Hematopoietic multipotent progenitor cell treated with erythropoietin and hydrocortisone succinate and interleukin-3 and kit ligand, for 6 days (in vitro differentiated cells): ENCODE results near the gene LBHD2.

ENCODE experiments used
- DNase-seq: peaks from one replicate; pipeline ENCODE4 v3.0.0-alpha.2; 2015

Gene LBHD2

DNA sequence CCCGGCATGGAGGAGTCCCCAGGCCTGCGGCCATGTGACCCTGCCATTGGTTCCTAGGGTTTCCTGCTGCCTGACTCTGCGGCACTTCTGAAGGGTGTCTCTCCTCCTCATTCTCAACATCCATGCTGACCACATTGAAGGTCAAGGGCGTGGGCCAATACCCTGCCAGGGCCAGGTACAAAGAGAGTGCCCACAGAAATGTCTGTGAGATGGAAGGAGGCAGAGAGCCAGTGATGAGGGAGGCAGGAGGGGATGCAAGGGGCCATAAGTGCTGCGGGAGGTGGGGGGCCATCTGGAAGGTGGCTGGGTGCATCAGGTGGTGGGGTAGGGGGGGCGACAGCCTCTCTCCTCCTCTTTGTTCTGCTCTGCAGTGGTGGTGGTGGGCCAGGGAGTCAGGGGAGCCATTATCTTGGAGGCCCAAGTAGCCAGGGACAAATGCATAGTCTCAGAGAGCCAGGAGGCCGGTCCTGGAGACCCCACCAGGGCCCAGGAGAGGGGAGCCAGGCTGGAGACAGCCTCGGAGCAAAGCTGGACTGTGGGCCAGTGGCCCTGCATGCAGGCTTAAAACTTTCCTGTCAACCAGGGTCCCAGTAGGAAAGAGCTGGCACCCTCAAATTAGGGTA, 13.6 kb upstream of the LBHD2 start:
- no peak for DNase-seq

DNA sequence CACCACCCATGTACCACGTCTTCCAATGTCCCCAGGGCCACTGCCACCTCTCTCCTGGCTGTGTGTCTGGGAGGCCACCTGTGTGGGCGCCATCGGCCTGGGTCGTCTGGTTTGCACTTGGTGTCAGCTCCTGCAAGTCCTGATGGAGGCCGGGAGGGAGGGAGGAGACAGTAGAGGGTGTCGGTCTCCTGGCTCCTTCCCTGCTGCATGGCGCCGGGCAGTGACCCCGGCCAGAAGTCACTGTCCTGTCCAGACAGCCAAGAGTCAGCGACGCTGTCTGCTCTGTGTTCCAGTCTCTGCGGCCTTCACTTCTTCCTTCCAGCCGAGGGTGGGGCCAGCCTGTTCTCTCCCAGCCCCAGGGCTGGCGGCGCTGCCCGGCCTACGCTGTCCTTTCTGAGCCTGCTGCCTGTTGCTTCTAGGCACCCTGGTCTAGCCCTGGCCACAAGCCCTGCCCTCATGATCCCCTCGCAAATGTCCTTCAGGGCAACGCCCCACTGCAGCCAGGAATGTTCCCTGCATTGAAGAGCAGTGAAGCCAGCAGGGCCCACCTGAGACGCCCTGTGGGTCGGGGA, 13.0 kb upstream of the LBHD2 start:
- DNase-seq: no peak

DNA sequence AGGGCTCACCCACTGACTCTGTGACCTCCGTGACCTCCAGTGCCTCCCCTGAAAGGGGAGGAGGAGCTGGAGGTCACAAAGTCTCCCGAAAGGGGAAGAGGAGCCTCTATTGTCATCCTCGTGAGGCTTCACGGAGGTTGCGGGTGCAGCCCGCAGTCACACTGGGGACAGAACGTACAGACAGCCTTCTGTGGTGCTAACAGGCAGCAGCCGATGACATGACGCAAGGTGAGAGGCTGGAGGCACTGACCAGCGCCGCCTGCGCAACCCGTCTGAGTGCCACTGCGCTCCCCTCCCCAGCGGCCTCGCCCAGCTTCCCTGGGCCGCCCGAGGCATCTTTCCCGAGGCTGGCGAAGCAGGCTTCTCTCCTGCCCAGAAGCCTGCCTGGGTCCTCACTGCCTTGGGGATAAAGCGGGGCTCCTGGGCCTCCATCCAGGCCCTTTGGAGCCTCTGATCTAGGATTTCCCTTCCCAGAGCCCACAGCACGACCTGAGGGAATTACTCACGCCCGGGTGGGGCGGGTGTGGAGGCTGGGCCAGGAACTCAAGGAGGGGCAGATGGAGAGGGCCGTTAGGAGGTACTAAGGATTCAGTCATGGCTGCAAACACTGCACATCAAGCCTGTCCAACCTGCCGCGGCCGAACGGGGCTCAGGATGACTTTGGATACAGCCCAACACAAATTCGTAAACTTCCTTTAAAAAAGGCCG, 12.3 kb upstream of the LBHD2 start:
- no peak for DNase-seq

DNA sequence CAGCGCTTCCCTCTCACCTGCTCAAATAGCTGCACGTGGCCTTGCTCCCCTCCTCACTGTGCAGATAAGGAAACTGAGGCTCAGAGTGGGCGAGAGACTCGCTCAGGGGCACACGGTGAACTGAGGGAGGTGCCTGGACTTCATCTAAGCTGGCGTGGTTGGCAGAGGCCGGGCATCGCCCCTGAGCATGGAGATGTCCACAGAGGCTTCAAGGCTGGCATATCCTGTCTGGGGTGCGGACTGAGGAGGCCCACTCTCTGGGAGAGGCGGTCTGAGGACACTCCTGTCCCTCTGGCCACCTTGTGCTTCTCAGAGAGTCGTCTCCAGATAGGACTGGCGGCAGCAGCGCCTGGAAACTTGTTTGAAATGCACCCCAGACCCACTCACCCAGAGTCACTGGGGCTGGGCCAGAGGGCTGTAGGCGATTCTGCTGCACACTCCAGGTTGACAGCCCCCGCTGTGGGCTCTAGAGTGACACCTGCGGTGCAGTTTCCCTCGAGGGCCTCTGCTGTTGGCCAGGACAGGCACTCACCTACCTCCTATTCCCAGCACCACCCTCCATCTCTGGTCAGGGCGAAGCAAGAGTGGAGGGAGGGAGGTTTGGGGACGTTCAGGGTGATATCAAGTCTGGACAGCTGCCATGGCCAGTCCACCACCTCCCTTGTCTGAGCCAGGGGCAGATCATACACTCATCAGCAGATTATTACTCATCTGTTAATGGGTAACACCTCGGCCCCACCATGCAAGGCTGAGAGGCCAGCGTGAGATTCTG, 11.2 kb upstream of the LBHD2 start:
- DNase-seq: no peak

DNA sequence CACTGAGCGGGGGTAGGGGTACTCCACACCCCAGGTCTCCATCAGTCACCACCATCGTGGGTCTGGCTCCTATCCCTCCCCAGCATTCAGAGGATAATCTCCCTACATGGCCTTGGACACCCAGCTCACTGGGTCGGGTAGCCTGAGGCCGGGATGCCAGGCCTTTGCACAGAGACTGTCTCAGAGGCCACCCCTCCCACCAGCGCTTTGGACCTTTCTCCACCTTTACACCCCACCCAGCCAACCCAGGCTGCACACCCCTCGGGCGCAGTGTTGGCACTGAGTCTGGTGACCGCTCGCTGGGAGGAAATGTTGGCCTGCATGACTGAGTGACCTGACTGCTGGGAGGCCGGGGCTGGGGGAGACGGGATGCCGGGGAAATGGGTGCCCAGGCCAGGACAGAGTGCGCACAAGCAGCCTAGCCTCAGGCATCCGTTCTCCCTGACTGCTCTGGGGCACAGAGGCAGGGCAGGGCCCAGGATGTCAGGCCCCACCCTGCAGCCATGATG, 10.6 kb upstream of the LBHD2 start:
- no peak for DNase-seq

DNA sequence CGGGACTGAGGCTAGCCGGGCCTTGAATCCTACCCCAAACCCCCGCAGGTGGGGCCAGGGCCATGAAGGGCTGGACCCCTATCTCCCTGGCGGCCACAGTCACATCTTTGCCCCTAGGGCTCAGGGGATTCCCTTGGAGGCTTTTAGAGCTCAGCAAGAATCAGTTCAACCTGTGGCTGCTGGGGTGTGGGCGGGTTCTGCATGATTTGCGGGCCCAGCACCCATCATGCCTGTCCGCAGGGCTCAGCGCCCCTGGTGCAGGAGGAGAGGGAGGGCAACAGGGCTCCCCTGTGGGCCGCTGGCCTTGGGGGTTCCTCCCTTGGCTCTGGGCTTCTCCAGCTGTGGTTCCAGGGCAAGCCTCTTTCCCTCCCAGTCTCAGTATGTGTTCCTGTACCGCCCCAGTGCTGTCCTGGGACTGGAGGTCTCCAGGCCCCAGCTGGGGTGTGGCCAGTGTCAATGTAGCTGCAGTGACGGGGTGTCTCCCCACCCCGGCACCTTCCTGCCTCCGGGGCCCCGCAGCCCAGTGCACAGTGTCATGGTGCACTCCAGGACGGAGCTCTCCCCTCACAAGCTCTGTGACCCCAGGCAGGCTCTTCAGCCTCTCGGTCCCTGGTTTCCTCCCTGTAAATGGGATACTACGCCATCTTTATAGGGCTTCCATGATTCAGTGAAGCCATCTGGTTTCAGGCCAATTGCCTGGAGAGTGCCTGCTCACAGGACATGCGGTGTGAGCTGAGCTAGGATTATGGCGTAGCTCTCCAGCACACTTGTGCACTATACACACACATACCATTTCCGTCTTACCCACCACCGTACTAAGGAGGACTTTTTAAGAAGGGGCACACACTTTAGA, 9.9 kb upstream of the LBHD2 start:
- DNase-seq: no peak

DNA sequence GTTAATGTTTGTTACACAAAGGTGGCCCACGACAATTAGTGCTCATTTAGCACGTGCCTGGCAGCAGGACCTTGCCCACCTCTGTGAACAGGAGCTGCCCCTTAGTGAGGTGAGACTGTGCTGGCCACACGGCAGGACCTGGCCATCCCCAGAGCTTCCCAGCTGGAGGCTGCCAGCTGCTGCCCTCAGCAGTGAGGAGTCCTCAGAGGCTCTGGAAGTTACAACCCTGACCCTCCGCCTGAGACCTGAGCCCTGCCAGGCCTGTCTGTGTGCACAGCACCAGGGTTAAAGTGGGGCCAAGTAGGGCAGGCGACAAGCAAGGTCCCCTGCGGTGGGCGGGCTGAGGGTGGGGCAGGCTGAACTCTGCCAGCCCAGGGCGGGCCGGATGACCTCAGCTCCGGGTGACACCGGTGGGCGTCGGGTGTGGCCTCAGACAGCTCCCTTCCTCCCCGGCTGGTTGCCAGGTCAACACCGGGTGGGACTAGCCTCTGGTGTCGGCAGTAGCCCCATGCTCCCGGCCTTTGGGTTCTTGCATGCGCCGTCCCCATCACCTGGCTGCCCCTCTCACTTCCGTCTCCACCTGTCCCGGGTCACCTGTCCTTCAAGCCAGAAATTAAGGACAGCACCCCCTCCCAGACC, 9.2 kb upstream of the LBHD2 start:
- DNase-seq: peak; percentile 87

DNA sequence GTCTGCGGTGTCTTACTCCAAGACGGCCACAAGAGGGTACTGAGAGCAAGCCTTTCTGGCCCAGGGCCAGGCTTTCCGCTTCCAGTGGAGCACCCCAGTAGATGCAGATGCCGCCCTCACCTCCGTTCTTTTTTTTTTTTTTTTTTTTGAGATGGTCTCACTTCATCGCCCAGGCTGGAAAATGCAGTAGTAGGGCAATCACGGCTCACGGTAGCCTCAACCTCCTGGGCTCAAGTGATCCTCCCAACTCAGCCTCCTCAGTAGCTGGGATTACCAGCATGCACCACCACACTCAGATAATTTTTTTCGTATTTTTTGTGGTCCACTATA, 5.6 kb upstream of the LBHD2 start:
- peak; percentile 96 for DNase-seq

DNA sequence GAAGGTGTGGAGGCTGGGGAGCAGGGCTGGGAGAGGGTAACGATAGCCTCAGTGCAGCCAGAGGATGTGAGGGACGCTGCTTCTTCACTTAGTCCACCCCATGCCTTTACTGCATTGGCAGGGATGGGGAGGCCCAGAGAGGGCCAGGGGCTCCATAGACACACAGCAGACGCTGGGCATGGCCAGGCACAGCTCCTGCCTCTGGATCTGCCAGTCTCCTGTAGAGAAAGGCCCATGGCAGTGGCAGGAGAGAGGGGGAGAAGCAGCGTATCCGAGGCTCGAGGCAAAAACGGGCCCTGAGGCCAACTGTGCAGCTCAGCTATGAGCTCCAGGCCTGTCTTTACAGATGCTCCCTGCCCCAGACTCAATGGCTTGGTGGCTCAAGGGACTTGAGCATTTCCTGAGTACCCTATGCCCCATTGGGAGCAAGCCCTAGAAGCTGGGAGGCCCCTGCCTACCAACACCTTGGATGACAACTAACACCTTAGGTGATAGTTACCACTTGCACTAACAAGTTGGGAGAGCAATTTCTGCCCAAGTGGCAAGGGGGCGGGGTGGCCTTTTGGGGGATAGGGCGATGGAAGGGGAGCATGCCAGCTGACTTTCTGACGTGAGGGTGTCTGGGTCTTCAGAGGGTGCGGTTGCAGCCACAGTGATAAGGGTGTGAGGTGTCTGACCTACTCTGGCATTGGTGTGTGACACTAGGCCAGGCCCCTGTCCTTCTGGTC, 5.0 kb upstream of the LBHD2 start:
- DNase-seq: no peak

DNA sequence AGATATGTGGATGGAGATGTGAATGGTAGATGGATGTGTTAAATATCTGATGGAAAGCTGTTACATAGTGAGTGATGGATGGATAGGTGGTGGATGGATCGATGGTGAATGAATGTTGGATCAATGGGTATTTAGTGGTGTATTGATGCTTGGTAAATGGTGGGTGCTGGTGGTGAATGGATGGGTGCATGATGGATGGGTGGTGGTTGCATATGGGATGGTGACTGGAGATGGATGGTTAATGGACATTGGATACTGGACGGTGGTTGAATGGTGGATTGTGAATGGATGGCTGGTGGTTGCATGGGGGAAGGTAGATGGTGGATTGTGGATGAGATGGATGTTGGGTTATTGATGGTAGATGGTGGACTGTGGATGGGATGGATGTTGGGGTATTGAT, 2.1 kb upstream of the LBHD2 start:
- DNase-seq: no peak

DNA sequence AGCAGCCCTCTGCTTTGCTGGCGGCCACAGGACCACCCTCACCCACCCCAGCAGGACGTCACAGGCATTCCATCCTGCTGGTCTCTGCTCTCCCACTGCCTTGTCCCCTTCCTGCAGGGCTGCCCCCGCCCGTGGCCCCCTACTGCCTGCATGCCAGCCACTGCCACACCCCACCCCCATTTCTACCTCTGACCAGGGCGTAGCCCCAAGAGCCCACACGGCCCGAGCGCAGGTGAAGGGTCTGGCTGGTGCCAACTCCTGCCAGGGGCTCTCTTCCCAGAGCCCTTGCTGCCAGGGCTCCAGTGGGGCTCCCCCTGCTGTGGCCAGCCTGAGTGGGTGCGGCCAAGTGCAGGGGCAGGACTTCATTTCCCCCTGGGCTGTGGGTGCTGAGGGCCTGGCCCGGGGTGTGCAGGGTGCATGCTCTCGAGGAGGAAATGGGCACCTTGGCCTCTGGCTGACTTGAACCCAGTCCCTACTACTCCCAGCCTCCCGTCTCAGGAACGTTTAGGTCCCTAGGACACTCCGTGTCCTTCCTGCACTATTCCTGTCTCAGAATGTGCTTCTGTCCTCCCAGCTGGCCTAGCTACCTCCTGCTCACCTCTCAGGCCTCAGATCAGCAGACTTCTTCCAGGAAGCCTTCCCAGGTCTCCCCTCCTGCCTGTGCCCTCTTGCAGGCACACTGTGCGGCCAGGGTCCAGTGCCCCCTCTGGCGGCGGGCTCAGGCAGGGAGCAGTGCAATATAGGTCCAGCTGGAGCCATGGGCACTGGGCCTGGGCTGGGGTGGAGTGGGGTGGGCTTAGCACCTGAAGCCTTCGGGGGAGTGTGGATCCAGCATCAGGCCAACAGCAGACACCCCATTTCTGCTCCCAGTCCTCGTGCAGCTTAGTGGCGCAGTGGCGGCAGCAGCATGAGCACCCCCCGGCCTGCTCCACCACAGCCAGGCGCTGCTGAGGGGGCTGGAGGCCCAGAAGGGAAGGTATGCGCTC, 1.4 kb downstream of the LBHD2 start:
- DNase-seq: no peak

DNA sequence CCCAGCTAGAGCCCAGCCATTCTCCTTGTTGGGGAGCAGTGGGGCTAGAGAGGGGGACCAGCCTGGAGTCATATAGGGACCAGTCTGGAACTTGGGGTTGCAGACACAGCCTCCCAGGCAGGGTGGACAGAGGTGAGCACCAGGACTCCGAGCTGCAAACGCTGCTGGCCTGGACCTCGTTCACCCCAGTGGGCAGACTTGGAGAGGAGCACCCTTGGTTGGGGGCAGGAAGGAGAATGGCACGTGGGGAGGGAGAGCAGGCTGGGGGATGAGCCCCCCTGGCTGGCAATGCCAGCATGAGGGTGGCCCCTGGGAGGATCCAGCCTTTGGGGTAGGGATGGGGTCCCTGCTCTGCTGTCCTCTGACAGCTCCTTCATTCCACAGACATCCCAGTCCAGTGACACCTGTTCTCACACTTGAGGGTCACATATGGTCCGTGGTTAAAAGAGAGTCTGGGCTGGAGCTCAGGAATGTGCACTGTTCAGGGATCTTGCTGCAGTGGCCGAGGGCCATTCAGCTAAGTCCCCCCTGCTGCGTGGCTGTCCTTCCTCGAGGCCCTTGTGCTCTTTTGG, 2.8 kb downstream of the LBHD2 start:
- DNase-seq: no peak

DNA sequence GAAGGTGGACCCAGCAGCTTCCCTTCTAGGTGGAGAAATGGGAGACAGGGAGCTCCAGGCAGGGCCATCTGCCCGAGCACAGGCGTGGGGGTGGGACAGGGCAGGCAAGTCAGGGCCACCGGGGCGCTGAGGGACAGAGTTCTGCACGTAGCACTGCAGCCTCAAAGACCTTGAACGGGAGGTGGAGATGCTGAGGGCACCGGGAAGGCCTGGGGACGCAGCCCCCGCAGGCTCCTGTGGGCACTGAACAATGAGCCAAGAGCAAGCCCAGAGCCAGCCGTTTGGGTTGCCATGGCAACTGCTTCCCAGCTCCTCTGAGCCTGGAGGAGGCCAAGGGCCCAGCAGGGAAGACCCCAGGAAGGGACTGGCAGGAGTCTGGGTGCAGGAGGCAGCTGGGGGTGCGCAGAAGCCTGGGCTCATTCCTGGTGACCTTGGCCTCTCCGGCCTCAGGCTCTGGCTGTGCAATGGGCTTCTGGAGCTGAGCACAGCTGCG, 3.4 kb downstream of the LBHD2 start:
- DNase-seq: no peak

DNA sequence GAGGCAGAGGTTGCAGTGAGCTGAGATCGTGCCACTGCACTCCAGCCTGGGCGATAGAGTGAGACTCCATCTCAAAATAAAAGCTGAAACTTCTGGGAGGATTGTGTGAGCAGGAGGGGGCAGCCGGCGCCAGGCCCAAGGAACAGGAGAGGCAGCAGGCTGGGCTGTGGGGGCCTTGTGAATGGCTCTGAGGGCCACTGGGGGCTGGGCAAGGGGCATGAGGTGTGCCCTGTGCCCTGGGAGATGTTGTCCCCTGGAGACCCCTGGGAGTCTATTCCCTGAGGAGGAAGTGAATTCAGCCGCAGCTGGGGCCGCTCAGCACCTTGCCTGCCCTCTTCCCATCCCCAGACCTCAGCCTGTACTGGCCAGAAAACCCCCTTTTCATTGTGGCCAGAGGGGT, 4.9 kb downstream of the LBHD2 start:
- DNase-seq: no peak

DNA sequence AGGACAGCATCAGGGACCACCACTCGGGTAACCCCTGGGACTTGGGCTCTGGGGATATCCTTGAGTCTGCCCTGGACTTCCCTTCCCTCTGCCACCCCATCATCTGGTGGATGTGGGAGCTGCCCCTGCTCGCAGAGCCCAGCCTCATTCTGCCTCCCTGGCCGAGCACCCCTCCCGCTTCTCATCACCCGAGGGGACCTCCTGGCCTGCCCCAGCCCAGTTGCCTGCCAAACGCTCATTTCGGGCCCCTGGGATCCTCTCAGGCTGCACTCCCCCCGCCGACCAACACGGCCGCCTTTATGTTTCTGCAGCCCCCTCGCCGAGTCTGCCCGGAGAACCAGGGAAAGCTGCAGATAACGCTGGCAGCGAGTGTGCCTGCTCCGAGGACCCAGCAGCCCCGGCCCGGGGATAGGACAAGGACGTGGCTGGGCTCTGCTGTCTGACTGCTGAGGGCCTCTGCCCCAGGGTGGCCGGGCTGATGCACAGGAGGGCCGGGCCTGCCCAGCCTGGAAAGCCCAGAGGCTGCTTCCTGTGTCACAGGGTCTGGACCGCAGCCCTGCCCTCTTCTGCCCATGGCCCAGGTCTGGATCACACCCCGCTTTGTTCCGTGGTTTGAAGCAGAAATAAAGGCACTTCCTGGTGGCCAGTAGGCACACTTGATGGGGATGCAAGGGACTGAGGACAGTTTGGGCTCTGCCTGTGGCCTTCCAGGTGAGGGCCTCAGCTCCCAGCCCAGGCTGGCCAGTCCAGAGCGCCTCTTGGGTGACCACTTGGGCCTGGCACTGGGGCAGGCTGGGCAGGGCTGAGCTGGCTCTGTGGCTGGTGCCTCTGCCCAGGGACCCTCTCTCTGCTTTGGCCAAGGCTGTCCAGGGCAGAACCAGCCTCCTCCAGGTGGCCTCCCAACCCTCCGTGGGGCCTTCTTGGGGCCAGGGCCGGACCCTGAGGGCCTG, 5.7 kb downstream of the LBHD2 start:
- DNase-seq: no peak

DNA sequence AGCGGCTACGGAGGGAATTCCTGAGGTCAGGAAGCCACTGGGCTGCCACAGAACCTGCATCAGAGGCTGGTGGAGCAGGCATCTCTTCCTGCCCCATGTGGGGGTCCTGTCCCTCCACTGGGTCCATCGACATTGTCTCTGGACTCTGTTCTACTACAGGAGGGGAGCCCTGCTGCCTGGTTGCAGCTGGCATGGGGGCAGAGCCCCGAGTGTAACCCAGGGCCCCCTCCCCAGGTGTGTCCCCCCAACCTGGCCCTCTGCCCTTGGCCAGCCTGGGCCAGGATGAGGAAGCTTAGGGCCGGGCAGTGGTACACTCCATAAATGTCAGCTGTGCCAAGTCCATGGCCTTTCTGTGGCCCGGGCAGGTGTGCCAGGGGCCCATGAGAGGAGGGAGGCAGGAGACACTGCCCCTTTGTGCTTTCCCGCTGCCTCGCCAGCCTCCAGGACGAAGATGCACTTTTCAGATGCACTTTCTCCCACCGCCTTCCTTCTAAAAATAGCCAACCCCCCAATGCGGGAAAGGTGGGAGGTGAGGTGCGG, 6.5 kb downstream of the LBHD2 start:
- no peak for DNase-seq

DNA sequence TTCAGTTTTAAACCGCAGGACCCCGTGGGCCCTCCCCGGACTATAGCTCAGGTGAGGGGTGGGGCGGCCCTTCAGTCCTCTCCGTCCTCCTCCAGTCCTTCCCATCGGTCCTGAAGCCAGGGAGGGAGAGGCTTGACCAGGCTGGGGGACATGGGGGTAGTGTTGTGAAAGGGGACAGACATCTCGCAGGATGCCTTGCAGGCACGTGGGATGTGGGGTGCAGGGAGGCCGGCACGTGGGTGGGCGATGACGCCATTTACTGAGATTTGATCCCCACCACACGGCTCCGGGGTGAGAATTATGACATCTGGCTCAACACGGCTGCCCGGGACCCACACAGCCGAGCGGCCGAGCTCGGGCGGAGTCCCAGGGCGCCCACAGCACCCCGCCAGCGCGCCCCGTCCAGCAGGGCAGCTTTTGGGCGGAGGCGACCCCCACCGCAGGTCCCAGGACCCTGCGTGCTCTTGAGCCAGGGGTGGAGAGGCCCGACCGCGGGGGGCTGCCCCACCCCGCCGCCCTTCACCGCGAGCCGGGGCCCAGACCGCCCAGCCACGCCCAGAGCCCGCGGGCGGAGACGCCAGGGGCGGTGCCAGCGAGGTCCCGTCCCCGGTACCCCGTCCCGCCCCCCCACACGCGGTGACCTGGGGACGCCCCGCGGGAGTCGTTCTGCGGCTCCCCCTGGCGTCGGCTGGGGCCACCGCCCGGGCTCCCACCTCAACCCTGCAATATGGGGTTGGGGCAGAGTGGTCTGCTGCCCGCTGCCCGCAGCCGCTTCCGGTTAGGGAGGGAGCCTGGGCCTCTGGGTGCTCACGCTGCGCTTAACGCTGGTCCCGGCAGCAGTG, 7.3 kb downstream of the LBHD2 start:
- DNase-seq: peak; percentile 83
